Endometrium (tissue), 2 donors: ENCODE measurements around the gene IGSF8.
"Not testable (repeated sequence)": the region's sequence is repeated elsewhere in the genome, so short reads cannot be mapped to it uniquely, and the experiment has no call there.

Source experiments
- FAIRE-seq: peaks from 2 replicates; lab custom pipeline; 2012; peaks lifted over from hg19 to GRCh38; lab: Jason Lieb, UNC
- donor health status: control.
- donor health status: control.

Gene IGSF8

DNA sequence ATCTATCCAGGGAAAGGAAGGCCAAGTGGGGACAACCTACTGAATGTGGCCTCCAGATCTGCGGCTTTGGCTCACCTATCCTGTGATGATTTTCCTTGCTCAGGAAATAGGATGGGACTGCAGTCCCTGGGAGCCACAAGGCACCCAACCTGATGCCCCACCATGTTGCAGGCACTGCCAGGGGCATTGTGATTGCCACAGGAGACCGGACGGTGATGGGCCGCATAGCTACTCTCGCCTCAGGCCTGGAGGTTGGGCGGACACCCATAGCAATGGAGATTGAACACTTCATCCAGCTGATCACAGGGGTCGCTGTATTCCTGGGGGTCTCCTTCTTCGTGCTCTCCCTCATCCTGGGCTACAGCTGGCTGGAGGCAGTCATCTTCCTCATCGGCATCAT, 29.0 kb upstream of the IGSF8 start:
- no peak for FAIRE-seq

DNA sequence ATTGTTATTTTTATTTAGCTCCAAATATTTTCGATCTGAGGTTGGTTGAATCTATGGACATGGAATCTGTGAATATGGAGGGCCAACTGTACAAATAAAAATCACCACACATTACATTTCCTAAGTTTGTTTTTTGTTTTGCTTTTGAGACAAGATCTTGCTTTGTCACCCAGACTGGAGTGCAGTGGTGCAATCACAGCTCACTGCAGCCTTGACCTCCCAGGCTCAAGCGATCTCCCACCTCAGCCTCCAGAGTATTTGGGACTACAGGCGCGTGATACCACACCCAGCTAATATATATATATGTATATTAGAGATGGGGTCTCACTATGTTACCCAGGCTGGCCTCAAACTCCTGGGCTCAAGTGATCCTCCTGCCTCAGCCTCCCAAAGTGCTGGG, 27.9 kb upstream of the IGSF8 start:
- FAIRE-seq, result not testable (repeated sequence)

DNA sequence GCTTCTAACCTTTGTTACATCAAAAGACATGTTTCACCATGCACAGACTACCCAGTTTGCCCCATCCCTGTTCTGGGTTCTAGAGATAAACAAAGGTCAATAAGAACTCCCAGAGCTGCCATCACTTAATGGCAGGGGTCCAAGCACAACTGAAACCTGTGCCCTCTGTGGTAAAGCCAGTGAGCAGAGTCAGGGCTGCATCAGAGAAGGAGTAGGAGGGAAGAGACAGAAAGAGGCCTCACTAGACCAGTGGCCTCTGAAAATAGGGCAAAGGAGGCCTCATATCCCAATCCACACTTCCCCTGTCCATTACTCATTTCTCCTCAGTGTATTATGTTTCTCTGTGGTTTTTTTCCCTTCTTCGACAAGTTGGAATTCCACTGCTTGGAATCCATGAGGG, 27.3 kb upstream of the IGSF8 start:
- FAIRE-seq, result no peak

DNA sequence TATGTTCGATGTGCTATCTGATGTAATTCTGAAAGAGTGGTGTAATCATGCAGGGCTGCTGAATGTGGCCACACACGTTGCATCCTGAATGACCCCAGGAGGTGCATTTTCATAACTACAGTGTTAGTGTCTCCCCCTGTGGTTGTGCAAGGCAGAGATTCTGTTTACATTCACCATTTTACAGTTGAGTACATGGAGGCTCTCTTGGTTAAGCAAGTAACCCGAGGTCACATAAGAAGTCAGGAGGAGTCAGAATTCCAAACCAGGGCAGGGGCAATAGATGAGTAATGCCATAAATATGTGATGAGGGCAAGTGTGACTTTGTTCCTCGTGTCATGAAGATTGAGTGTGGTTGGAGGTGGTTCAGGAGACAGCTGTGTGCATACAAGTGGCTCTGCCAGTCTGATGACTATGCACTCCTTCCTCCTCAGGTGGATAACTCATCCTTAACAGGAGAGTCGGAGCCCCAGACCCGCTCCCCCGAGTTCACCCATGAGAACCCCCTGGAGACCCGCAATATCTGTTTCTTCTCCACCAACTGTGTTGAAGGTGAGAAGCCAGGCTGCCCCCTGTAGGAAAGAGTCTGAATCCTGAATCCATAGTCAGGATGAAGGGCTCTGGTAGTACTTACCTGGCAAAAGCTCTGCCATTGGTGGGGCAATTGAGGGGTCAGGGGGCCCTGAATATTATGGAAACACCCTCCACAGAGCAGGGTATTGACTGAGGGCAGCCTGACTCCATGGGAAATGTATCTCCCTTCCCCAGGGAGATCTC, 26.5 kb upstream of the IGSF8 start:
- no peak for FAIRE-seq

DNA sequence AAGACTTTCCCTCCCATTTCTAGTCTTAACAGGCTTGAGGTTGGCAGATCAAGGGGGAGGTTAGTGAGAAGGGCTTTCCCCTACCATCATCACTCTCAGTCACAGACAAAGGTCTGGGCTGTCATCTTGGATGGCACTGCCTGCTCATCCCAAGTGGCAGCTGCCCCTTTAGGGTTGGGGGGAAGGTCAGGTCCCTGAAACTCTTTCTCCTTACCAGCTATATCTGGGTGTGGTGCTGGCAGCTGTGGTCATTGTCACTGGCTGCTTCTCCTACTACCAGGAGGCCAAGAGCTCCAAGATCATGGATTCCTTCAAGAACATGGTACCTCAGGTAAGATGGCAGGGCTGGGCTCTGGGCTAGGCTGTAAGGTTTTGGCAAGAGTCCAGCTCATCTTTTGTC, 25.3 kb upstream of the IGSF8 start:
- FAIRE-seq, result no peak

DNA sequence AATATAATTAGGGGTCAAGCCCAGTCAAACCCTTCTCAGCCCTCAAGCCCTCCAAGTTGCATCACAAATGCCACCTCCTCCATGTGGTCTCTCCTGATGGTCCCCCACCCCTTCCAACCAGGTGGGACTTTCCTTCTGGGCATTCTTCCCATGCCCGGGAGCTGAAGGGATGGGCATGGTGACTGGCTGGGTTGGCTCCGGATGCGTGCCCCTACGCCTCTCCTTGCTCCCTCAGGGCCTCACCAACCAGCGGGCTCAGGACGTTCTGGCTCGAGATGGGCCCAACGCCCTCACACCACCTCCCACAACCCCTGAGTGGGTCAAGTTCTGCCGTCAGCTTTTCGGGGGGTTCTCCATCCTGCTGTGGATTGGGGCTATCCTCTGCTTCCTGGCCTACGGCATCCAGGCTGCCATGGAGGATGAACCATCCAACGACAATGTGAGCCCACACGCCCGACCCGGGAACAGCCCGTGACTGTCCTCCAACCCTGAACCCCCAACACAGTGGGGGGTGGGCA, 24.6 kb upstream of the IGSF8 start:
- no peak for FAIRE-seq

DNA sequence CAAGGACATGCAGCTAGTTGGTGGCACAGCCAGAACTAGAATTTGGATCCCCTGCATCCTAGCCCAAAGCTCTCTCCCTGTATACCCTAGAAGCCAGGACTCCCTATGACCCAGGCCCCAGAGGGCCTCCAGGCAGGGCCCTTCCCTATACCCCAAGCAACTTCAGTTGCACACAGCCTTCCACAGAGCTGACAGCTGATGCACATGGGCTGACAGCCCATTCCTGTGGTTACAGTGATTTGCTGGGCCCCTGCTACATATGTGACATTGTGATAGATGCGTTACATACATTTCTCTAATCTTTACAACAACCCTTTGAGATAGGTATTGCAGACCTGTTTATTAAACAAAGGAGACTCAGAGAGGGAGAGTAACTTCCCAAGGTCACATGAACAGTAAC, 23.0 kb upstream of the IGSF8 start:
- no peak for FAIRE-seq

DNA sequence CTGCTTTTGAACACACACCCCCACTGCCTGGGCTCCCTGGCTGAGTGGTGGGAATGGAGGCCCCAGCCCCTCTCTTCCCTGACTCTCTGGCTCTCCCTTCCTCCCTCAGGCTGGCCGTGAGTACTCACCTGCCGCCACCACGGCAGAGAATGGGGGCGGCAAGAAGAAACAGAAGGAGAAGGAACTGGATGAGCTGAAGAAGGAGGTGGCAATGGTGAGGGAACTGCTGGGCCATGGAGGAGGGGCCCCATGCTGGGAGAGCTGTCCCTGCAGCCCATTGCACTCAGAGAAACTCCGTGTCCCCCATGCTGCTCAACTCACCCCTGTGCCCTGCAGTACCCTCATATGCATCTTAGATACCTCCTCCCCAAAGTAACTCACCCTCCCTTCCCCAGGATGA, 22.4 kb upstream of the IGSF8 start:
- no peak for FAIRE-seq

DNA sequence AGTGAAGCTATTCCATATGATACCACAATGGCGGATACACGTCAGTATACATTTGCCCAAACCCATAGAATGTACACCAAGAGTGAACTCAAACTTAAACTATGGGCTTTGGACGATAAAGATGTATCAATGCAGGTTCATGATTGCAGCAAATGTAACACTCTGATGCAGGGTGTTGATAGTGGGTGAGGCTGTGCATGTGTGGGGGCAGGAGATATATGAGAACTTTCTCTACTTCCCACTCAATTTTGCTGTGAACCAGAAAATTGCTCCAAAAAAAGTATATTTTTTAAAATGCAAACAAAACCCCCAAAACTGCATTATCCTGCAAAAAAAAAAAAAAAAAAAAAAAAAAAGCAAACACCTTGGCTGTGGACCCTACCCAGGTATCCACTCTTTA, 20.5 kb upstream of the IGSF8 start:
- no peak for FAIRE-seq

DNA sequence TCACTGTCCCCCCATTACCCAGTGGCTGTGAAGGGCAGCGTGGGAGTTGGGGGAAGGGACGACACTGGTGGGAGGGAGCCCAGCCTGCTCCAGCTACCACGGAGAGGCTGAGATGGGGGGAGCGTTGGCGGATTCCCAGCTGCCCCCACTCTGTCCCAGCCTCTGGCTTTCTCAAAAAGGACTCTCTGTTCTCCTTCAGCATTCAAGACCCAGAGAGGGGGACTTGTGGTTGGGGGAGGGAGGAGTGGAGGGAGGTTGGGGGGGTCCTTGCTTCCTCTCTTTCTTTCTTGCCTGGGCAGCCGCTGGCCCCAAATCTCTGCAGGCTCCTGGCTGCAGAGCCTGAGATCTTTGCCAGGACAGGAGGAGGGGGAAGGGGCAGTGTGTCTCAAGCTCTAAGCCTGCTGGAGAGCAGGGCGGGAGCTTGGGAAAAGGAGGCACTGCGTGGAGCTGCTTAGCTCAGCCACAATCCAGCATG, 19.3 kb upstream of the IGSF8 start:
- no peak for FAIRE-seq

DNA sequence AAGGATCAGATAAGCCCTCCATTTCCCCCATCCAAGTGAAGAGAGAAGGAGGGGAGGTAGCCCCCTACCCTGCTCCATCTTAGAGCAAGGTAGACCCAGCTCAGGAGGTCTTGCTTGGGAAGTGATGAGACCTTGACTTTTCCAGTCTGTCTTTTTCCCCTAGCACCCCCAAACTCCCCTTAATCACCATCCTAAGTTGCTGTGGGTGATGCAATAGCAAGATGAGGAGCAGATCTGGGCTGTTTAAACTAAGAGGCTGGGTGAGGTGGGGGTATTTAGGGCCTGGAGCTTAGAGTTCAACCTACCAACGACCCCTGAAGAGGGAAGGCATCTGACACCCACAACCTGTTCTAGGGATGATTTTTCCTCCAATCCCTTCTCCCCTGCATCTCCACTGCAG, 18.9 kb upstream of the IGSF8 start:
- no peak for FAIRE-seq

DNA sequence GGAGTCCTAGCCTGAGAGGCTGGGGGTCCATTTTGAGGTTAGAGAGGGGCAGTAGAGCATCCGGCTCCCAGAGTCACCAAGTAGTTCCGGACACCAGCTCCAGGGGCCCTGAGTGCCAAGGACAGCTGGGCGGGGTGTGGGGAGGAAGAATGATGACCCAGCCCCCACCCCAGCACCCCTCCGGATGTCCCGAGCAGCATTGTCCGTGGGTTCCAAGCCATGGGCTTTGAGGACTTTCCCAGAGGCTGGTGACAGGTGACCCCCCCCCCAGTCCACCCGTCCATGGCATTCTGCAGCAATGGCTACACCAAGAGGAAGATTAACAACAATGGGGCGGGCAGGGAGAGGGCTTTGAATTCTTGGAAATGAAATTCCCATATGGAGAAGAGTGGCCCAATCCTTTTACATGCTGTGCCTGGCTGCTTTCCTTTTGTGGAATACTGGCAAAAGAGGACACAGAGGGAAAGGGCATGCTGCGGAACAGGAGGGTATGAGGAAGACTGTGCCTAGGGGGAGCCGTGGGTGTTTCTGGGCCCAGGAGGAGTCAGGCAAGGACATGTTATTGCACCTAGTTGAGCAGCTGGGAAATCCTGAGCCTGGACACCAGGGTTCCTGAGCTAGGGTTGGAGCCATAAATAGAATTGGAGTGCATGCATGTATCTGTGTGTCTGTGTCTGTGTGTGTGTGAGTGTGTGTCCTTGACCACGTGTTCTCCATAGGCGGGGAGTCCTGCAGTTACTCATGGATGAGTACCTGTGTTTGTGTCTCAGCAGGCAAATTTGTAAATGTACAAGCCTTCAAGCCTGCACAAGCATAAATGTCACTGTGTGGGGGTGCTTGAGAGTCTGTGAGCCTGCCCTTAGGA, 18.1 kb upstream of the IGSF8 start:
- FAIRE-seq, result no peak

DNA sequence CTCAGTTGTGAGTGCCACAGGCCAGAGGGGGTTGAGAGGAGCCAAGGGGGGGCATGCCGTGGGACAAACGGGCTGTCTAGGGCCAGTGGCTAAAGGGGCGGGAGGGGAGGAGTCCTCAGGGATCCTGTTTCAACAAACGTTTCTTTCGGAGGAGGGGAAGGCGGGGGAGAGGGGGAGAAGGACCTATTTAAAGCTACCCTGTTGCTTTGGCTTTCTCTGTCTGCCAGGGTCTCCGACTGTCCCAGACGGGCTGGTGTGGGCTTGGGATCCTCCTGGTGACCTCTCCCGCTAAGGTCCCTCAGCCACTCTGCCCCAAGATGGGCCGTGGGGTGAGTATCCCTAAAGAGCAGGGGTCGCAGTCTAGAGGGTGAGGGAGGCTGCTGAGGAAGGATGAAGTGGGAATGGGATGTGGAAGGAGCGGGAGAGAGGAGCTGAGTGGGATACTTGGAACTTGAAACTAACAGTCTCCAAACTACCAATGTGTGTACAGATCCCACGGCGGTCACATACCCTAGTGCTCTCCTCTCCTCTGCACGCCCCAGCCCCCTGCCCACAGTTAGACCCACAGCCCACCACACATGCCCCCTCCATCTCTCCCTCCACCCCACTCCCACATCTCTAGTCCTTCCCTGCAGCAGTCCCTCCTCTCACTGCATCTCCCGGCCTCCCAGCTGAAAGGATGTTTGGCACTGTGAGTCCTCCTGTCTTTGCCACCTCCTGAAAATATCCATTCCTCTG, 17.3 kb upstream of the IGSF8 start, which contains the start of gene ATP1A2:
ATP1A2 (plus strand) TSS at position 215 of the 738 bp plus-strand sequence; CDS start at position 318, 103 bp downstream.
- no peak for FAIRE-seq

DNA sequence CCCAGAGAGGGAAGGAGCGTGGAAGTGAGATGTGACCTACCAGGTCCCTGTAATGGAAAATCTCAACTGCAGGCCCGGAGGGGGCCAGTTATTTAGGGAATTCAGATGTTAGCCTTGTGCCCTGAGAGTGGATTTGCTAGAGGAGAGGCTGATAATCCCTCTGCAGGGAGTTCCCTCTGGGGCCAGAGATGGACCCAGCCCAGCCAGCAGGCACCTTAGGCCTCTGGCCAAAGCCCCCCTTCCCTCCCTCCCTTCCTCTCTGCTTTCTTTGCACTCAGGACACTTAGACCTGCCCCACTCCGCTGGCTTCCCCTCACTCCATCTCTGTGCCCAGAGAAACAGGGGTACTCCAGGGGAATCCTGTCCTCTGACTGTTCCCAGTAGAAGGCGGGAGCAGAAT, 15.7 kb upstream of the IGSF8 start:
- no peak for FAIRE-seq

DNA sequence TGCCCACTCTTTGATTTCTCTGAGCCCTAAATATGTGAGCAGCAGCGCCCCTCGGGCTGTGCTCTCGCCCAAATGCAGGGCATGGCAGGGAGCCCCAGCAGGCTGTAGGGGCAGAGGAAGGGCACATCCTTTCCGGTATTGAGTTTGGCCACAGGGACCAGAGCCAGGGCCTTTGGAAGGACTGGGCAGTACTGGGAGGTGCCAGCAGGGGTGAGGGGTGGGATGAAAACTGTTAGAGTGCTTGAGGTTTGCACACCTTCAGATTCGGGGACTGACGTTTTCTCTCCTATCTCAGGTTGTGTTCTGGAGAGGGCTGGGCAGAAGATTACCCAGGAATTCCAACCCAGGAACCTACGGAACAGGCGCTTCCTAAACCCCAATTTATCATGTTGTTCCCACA, 15.0 kb upstream of the IGSF8 start:
- no peak for FAIRE-seq

DNA sequence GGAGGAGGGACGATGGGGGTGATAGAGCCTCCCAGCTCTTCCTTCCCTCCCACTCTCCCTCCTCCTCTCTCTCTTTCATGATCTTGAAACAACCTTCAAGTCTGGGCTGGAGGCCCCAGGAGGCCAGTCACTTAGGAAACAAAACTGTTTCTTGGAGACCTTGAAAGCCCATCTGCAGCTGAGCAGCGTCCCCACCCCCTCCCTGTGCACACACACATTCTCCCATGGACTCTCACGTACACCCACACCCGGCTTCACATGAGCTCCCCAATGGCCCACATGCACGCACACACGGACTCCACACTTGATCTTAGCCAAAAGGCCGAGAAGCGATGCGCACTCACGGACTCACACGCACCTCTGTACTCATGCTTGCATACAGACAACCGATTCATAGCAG, 13.9 kb upstream of the IGSF8 start:
- FAIRE-seq, result no peak

DNA sequence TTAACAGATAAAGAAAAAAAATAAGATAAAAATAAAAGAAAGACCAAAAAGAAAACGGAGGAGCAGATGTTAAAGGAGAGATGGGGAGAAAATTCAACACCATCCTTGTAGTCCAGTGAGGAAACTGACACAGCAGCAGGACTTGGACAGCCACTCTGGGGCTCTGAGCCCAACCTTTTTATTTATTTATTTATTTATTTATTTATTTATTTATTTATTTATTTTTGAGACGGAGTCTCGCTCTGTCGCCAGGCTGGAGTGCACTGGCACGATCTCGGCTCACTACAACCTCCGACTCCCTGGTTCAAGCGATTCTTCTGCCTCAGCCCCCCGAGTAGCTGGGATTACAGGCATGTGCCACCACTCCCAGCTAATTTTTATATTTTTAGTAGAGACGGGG, 13.0 kb upstream of the IGSF8 start:
- FAIRE-seq, result not testable (repeated sequence)

DNA sequence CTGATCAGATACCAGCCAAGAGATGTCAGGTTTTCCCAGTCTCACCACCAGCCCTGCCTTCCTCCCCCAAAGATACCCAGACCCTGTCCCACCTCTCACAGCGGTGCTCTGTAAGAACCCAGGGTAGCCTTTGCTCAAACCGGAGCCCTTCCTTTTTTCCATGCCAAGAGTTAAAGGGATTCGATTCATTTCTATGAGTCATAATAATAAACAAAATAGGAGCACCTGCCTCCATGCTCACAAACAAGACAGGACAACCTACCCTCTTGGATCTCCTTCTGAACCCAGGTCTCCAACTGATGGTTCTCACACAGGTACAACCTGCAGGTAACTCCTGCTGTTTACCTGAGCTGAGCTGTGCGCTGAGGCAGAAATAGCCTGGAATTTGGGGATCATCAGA, 11.3 kb upstream of the IGSF8 start:
- no peak for FAIRE-seq

DNA sequence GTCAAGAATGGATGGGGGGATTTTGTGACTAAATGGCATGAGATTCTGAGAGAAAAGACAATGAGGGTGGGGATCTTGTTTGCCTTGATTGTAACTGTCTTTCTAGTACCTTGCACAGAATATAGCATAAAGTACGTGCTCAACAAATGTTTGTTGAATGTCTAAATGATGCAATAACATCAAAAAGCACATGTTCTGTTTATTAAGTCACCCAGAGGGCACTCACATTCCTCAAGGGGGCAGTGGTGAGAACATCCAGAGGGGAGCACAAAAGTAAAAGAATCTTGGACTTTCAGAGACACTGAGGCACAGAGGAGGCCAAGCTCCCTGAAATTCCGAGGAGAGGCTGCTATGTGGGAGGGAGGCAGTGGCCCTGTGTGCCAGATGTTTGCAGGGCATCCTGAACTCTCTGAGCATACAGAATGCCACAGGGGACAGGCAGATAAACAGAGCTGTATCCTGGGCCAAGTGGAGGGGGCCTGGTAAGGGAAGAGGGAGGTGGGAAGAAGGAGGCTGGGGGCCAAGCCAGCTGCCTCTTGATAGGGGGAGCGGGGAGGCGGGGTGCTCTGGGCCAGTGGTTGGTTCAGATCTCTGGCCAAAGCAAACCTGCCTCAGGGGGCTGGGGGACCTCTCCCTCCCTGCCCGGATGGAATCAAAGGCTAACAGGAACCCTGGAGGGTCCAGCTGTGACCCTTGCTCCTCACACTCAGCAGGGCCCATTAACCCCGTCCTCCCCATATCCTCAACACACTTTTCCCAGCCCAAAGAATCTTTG, 10.7 kb upstream of the IGSF8 start:
- no peak for FAIRE-seq

DNA sequence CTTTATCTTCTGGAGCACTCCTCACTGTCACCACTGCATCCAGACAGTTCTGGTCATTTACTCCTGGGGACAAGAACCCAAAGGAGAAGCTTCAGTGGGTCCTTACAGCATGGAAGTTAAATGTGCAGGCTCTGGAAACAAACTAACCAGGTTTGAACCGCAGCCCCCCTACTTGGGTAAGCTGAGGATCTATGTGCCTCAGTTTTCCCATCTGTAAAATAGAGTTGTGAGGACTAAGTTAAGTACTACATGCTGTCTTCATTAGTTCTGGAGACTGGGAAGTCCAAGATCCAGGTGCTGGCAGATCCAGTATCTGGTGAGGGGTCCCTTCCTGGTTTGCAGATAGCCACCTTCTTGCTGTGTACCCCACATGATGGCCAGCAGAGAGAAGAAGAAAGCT, 9.1 kb upstream of the IGSF8 start:
- no peak for FAIRE-seq

DNA sequence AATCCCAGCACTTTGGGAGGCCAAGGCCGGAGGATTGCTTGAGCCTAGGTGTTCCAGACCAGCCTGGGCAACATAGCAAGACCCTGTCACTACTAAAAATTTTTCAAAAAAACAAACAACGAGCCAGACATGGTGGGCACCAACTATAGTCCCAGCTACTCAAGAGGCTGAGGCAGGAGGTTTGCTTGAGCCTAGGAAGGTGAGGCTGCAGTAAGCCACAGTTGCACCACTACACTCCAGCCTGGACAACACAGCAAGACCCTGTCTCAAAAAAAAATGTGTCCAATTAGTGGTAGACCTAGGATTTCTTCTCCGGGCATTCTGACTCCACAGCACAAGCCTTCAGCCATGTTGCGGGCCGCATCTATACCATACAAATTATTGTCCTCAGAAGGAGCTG, 6.7 kb upstream of the IGSF8 start:
- FAIRE-seq, result no peak

DNA sequence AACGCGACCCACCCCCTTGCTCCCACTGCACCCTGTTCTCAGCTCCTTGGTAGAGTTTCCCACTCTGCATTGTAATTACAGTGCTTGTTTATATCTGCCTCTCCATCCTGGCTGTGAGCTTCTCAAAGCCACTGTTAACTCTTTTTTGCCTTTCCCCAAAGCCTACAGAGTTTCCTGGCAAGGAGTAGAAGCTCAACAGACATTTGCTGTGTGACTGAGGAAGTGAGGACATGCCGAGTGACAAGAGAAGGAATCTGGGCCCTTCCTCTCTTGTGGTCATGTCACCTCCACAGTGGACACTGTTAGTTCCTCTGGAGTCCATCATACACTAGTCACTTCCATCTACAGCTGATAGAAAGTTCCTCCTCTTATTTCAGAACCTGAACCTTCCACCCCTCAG, 6.1 kb upstream of the IGSF8 start:
- no peak for FAIRE-seq
